Breast epithelium (tissue), 4 donors: ENCODE measurements around the gene FHOD1. TPM values are rescaled to one million over a fixed set of nuclear protein-coding genes. Genes with fewer than 3 reads are reported as not detected.

ENCODE experiments used
- DNase-seq, 2 donors: peaks; one replicate each; pipeline ENCODE4 v3.0.0-alpha.2; 2019; ENCODE audit warnings: low spot score in 2 of 2
- H3K27ac ChIP-seq, 2 donors: fragments of 200-600 bp; sonication (generic) in 1 of 2; one replicate each; pipeline ENCODE4 v1.5.1; 2016 to 2019; ENCODE audit warnings: mild to moderate bottlenecking in 1 of 2
- H3K27me3 ChIP-seq, 2 donors: fragments of 200-600 bp; sonication (generic) in 1 of 2; one replicate each; pipeline versions ENCODE4 v1.5.1 to v1.6.0; 2017 to 2019; ENCODE audit warnings: control low read depth in 1 of 2, mild to moderate bottlenecking in 1 of 2
- H3K36me3 ChIP-seq: fragments of 200-600 bp; one replicate; pipeline ENCODE4 v1.5.1; 2019
- H3K4me1 ChIP-seq, 2 donors: fragments of 200-600 bp; sonication (generic); one replicate each; pipeline ENCODE4 v1.5.1; 2016 to 2019; ENCODE audit warnings: control low read depth in 1 of 2
- H3K4me3 ChIP-seq, 3 donors: fragments of 200-600 bp; sonication (generic); 1 replicate in 2 of 3; 2 replicates in 1 of 3; pipeline ENCODE4 v1.5.1; 2016 to 2019; ENCODE audit warnings: mild to moderate bottlenecking in 3 of 3, moderate library complexity in 2 of 3
- H3K9me3 ChIP-seq, 2 donors: fragments of 200-600 bp; sonication (generic) in 1 of 2; one replicate each; pipeline ENCODE4 v1.5.1; 2016 to 2019; ENCODE audit warnings: control low read depth in 1 of 2
- POLR2A ChIP-seq: fragments of 450-650 bp; IDR thresholded peaks from one replicate; pipeline ENCODE4 v1.6.1; 2016; ENCODE audit warnings: antibody characterized with exemption, mild to moderate bottlenecking, moderate library complexity
- POLR2AphosphoS5 ChIP-seq, 3 donors: sonication (generic); formaldehyde crosslinking; IDR thresholded peaks; one replicate each; pipeline ENCODE4 v1.6.1; 2017; ENCODE audit warnings: antibody characterized with exemption in 3 of 3
- intact Hi-C: fragments of 100-400 bp; cut with DNase I; formaldehyde crosslinking; loops from one replicate; pipeline ENCODE4 v1.15.1; 2023; ENCODE audit warnings: low total_unique reads
- total RNA-seq, 3 donors: library from RNA; depleted of rRNA; stranded (reverse); fragments of >200 nt; gene quantifications; one replicate each; pipeline ENCODE4 v1.1.0, GENCODE V29; 2016
- TF ChIP-seq, protein P1 (sequence below), 3 donors: fragments of 450-650 bp; IDR thresholded peaks; one replicate each; pipeline ENCODE4 v1.5.1; 2016 to 2017; ENCODE audit warnings: antibody characterized with exemption in 3 of 3, mild to moderate bottlenecking in 3 of 3, moderate library complexity in 3 of 3

Gene FHOD1
- total RNA-seq, 3 donors from 2014 or later = 19.3 to 25.9 (median 22.6) TPM

- intact Hi-C loops = no loop called here
- H3K4me3 ChIP-seq = no peak overlapping the region
- H3K27ac ChIP-seq = no peak overlapping the region
- no peaks in the 10 kb centered on the region for H3K36me3 ChIP-seq
- no peaks in the 10 kb centered on the region for H3K27me3 ChIP-seq
- no peaks in the 10 kb centered on the region for H3K9me3 ChIP-seq
- no peak for DNase-seq
- no peak for TF ChIP-seq POLR2AphosphoS5 (IDR thresholded peaks at IDR 0.05)
- TF ChIP-seq, protein P1, sequence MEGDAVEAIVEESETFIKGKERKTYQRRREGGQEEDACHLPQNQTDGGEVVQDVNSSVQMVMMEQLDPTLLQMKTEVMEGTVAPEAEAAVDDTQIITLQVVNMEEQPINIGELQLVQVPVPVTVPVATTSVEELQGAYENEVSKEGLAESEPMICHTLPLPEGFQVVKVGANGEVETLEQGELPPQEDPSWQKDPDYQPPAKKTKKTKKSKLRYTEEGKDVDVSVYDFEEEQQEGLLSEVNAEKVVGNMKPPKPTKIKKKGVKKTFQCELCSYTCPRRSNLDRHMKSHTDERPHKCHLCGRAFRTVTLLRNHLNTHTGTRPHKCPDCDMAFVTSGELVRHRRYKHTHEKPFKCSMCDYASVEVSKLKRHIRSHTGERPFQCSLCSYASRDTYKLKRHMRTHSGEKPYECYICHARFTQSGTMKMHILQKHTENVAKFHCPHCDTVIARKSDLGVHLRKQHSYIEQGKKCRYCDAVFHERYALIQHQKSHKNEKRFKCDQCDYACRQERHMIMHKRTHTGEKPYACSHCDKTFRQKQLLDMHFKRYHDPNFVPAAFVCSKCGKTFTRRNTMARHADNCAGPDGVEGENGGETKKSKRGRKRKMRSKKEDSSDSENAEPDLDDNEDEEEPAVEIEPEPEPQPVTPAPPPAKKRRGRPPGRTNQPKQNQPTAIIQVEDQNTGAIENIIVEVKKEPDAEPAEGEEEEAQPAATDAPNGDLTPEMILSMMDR (IDR thresholded peaks at IDR 0.05) = no peak
- no peak for TF ChIP-seq POLR2A
- H3K4me1 ChIP-seq = no peaks in the 10 kb centered on the region
Measured at GRCh38 chr16:67259705-67260104, 12.4 kb upstream of the FHOD1 start.

DNA sequence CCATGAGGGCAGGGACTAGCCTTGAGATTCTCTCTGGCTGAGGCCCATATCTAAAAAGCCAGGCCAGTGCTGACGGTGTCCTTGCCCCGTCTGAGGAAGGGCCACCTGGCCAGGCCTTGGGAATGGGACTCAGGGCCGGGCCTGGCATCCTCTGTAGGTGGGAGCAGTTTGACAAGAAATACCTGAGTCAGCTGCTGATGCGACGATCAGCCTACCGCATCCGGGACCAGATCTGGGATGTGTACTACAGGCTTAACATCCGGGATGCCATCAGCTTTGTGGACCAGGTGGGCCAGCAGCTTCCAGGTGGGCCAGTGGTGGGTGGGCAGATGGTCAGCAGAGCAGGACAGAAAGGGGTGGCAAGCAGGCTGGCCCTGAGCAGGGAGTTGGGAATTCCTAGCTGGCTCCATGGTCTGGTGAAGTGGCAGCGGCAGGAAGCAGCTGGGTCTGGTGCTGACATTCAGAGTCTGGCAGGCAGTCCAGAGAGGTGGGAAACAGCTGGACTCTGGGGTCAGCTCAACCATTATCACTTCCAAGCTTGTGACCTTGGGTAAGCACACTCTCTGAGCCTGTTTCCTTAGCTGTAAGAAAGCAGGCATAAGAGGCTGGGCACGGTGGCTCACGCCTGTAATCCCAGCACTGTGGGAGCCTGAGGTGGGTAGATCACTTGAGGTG, 11.0 kb upstream of the FHOD1 start:
- H3K36me3 ChIP-seq = no peaks in the 10 kb centered on the region
- DNase-seq = no peak
- no peak overlapping the region for H3K27ac ChIP-seq
- TF ChIP-seq, protein P1 (IDR thresholded peaks at IDR 0.05) = no peak
- TF ChIP-seq POLR2AphosphoS5 (IDR thresholded peaks at IDR 0.05) = no peak
- no peak for TF ChIP-seq POLR2A
- intact Hi-C loops = no loop called here
- H3K4me1 ChIP-seq = no peaks in the 10 kb centered on the region
- no peak overlapping the region for H3K4me3 ChIP-seq
- H3K9me3 ChIP-seq = no peaks in the 10 kb centered on the region
- no peaks in the 10 kb centered on the region for H3K27me3 ChIP-seq

- Histone ChIP-seq H3K4me1 (no peaks in the 10 kb centered on the region), H3K36me3 (no peaks in the 10 kb centered on the region), H3K9me3 (no peaks in the 10 kb centered on the region), H3K27ac (no peak overlapping the region), H3K4me3 (no peak overlapping the region), H3K27me3 (no peaks in the 10 kb centered on the region)
- no peak for DNase-seq
- TF ChIP-seq POLR2A = no peak
- TF ChIP-seq POLR2AphosphoS5 (IDR thresholded peaks at IDR 0.05) = no peak
- TF ChIP-seq, protein P1 (IDR thresholded peaks at IDR 0.05) = no peak
- intact Hi-C loops = no loop called here
Measured at GRCh38 chr16:67257486-67258160, 10.3 kb upstream of the FHOD1 start.

DNA sequence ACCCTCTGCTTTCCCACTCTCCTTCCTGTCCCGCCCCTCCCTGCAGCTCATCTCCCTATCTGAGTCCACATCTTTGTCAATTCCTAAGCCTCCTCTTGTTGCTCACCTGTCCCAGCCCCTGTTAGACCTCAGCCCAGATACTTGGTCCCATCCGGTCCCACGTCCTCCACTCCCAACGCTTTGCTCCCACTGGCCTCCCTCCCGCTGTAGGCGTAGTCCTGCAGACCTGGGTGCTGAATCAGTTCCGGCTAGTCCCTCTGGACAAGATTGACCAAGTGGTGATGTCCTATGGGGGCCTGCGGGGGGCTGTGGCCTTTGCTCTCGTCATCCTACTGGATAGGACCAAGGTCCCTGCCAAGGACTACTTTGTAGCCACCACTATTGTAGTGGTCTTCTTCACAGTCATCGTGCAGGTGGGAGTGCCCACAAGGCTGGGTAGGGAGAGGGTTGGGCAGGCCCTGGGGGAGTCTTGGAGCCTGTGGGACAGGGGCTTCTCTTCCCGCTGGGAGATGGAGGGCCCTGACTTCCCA, 9.5 kb upstream of the FHOD1 start:
- DNase-seq = no peak
- intact Hi-C loops = no loop called here
- H3K27ac ChIP-seq = no peak overlapping the region
- no peaks in the 10 kb centered on the region for H3K27me3 ChIP-seq
- no peaks in the 10 kb centered on the region for H3K36me3 ChIP-seq
- no peaks in the 10 kb centered on the region for H3K9me3 ChIP-seq
- TF ChIP-seq POLR2AphosphoS5 (IDR thresholded peaks at IDR 0.05) = no peak
- TF ChIP-seq, protein P1 (IDR thresholded peaks at IDR 0.05) = no peak
- no peak for TF ChIP-seq POLR2A
- H3K4me3 ChIP-seq = no peak overlapping the region
- H3K4me1 ChIP-seq = no peaks in the 10 kb centered on the region

- no peaks in the 10 kb centered on the region for H3K27me3 ChIP-seq
- H3K4me3 ChIP-seq = no peak overlapping the region
- no peak overlapping the region for H3K27ac ChIP-seq
- no peaks in the 10 kb centered on the region for H3K36me3 ChIP-seq
- TF ChIP-seq POLR2A (no peak), POLR2AphosphoS5 (IDR thresholded peaks at IDR 0.05) (no peak)
- TF ChIP-seq, protein P1 (IDR thresholded peaks at IDR 0.05) = no peak
- intact Hi-C loops = no loop called here
- no peaks in the 10 kb centered on the region for H3K9me3 ChIP-seq
- H3K4me1 ChIP-seq = no peaks in the 10 kb centered on the region
- no peak for DNase-seq
Measured at GRCh38 chr16:67255553-67256221, 8.4 kb upstream of the FHOD1 start.
